Lower leg skin (tissue), 4 donors: ENCODE data around the gene LGR6. TPM values are rescaled to one million over a fixed set of nuclear protein-coding genes. Genes with fewer than 3 reads are reported as not detected.

Experiments used
- DNase-seq, 2 donors: peaks; one replicate each; pipeline ENCODE4 v3.0.0-alpha.2; 2019; ENCODE audit warnings: low spot score in 2 of 2
- H3K4me3 ChIP-seq: fragments of 200-600 bp; sonication (generic); 2 replicates; pipeline ENCODE4 v1.5.1; 2017; ENCODE audit warnings: mild to moderate bottlenecking, low read depth; ENCODE audit not compliant: poor library complexity, severe bottlenecking
- POLR2A ChIP-seq, 2 donors: fragments of 450-650 bp; IDR thresholded peaks; one replicate each; pipeline ENCODE4 v1.6.1; 2016 to 2017; ENCODE audit warnings: antibody characterized with exemption in 2 of 2, mild to moderate bottlenecking in 1 of 2, moderate library complexity in 1 of 2
- WGBS, 2 donors: methylation state at CpG; one replicate each; pipeline ENCODE4 v1.1.5; 2018; 5-methylcytosine and 5-hydroxymethylcytosine counted together
- intact Hi-C: fragments of 100-400 bp; cut with DNase I; formaldehyde crosslinking; loops from one replicate; pipeline ENCODE4 v1.15.0; 2023; ENCODE audit warnings: low total_unique reads
- total RNA-seq, 4 donors: library from RNA; depleted of rRNA; stranded (reverse); fragments of >200 nt; gene quantifications; one replicate each; pipeline ENCODE4 v1.1.0, GENCODE V29; 2016
- TF ChIP-seq, protein P1 (sequence below), 3 donors: fragments of 450-650 bp; IDR thresholded peaks; one replicate each; pipeline ENCODE4 v1.5.1; 2016; ENCODE audit warnings: antibody characterized with exemption in 3 of 3, mild to moderate bottlenecking in 3 of 3, moderate library complexity in 2 of 3

Gene LGR6
- total RNA-seq, 4 donors from 2014 or later = 0.39 to 4.4 (median 1.8) TPM

DNA sequence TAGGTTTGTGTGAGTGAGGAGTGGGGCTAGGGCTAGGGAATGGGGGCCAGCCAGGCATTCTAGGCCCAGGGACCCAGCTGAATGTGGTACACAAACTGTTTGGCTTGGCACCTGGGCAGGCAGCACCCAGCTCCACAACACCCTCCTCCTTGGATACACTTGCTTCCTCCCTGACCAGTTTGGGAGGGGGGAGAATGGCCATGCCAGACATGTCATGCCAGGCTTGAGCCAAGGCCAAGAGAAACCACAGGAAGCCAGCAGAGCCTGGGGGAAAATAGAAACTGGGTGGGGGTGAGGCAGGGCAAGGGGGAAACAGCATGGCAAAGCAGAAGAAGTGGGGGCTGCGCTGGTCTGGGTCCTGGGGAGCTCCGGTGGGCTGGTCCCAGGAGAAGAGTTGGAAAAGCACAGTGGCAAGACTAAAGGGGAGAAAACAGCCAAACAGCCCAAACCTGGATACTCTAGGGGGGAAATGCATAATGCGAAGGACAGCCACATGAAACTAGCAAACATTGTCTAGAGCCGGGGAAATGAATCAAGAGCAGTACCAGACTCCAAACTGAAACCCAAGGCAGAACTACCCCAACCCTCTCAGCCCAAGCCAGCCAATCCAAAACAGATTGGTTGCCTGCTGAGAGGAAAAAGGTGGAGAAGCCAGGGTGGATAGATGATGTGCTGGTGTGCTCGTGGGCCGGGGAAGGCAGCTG lies 47.9 kb downstream of the LGR6 start:
- TF ChIP-seq POLR2A (IDR thresholded peaks at IDR 0.05) = no peak
- TF ChIP-seq, protein P1, sequence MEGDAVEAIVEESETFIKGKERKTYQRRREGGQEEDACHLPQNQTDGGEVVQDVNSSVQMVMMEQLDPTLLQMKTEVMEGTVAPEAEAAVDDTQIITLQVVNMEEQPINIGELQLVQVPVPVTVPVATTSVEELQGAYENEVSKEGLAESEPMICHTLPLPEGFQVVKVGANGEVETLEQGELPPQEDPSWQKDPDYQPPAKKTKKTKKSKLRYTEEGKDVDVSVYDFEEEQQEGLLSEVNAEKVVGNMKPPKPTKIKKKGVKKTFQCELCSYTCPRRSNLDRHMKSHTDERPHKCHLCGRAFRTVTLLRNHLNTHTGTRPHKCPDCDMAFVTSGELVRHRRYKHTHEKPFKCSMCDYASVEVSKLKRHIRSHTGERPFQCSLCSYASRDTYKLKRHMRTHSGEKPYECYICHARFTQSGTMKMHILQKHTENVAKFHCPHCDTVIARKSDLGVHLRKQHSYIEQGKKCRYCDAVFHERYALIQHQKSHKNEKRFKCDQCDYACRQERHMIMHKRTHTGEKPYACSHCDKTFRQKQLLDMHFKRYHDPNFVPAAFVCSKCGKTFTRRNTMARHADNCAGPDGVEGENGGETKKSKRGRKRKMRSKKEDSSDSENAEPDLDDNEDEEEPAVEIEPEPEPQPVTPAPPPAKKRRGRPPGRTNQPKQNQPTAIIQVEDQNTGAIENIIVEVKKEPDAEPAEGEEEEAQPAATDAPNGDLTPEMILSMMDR (IDR thresholded peaks at IDR 0.05) = no peak
- intact Hi-C loops = no loop called here
- no peak overlapping the region for H3K4me3 ChIP-seq
- peak in 1 of 2 donors; percentile 77 for DNase-seq
- WGBS, 2 donors = 64 to 70% methylated on average over 6 of the region's 6 CpGs

DNA sequence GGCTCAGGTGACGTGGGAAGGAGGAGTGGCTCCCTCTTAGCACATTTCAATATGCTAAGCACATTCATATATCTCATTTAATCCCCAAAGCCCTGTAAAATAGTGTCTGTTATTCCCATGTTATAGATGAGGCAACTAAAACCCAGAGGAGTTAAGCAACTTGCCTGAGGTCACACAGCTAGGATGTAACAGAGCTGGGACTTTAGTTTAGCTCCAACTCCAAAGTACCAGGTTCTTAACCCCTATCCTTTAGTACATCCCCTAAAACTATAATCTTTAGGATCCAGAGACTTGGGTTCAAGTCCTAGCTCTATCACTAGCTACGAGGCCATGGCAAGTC lies 48.5 kb downstream of the LGR6 start:
- intact Hi-C loops = no loop called here
- DNase-seq = no peak
- H3K4me3 ChIP-seq = no peak overlapping the region
- TF ChIP-seq POLR2A (IDR thresholded peaks at IDR 0.05) = no peak
- TF ChIP-seq, protein P1 (IDR thresholded peaks at IDR 0.05) = no peak
- WGBS, 2 donors = 74 to 75% methylated on average over 2 of the region's 2 CpGs

DNA sequence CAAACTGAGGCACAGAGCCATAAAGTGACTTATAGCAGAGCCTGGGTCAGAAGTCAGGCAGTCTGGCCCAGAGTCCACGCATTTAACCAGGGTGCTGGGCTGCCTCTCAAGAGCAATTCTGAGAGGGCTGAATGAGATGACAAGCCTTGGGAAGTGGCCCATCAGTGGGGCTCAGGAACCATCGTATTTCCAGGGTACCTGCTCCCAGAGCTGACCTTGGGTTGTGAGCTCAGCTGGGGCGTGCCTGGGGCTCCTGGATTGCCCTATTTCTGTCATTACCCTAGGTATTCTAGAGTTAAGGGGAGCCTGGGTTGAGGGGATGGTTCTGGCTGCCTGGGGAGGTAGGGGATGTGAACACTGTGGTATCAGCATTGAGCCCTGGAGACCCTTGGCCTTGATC lies 49.4 kb downstream of the LGR6 start:
- H3K4me3 ChIP-seq = no peak overlapping the region
- DNase-seq = no peak
- intact Hi-C loops = no loop called here
- no peak for TF ChIP-seq POLR2A (IDR thresholded peaks at IDR 0.05)
- TF ChIP-seq, protein P1 (IDR thresholded peaks at IDR 0.05) = no peak
- 89 to 91% methylated on average over 3 of the region's 3 CpGs for WGBS, 2 donors

DNA sequence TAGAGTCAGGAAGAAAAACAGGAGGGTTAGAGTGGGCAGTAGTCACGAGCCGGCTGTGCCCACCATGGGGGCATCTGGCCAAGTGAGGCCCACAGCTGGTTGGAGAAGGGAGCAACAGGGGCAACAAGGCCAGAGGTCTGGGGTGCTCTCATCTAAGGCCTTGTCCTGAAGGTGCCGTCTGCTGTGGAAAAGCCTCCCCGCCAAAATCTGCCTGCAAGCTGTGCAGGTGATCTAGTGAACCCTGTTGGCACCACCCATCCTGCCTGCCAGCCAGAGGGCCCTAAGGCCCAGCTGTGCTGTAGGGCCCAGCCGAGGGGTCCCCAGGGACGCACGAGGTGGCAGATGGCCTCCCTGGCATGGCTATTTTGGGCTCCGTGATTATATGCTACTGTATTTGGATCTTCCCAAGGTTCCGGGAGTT lies 51.3 kb downstream of the LGR6 start:
- TF ChIP-seq, protein P1 (IDR thresholded peaks at IDR 0.05) = no peak
- no peak for TF ChIP-seq POLR2A (IDR thresholded peaks at IDR 0.05)
- DNase-seq = peak in 1 of 2 donors; percentile 74
- no peak overlapping the region for H3K4me3 ChIP-seq
- intact Hi-C loops = no loop called here
- WGBS, 2 donors = 81 to 87% methylated on average over 9 of the region's 9 CpGs

DNA sequence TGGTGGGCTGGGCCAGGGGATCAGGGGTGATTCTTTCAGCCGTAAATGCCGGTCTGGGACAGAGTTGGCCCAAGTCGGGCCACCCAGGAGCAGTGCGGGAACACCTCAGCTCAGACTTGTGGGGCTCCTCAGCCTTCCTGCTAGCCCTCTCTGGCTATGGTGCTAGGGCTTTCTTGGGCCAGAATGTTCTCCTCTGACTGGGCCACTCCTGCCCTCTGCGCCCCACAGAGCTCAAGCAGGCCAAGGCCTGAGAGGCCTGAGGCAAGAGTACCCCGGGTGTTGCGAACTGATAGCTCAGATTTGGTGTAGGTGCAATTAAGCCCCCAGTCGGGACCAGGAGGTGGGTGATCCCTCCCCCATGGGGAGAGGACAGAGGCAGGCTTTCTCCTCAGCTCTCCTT lies 51.8 kb downstream of the LGR6 start:
- no peak overlapping the region for H3K4me3 ChIP-seq
- DNase-seq = peak in 1 of 2 donors; percentile 61
- 94% methylated on average over 5 to 8 of the region's 8 CpGs for WGBS, 2 donors
- TF ChIP-seq, protein P1 (IDR thresholded peaks at IDR 0.05) = no peak
- TF ChIP-seq POLR2A (IDR thresholded peaks at IDR 0.05) = no peak
- intact Hi-C loops = no loop called here

DNA sequence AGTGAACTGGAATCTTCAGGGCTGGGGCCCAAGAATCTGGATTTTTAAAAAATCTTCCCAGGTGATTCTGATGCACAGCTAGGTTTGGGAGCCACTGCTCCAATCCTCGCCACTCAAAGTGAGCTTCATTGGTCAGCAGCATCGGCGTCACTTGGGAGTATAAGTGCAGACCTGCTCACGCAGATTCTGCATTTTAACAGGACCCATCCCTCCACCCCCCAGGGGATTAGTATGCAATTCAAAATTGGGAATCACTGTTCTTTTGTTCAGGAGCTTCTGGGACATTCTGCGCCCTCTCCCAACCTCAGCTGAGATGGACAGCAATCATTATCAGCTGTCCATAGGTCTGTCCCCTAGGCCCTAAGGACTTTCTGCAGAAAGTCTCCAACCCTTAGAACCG lies 53.5 kb downstream of the LGR6 start:
- TF ChIP-seq POLR2A (IDR thresholded peaks at IDR 0.05) = no peak
- TF ChIP-seq, protein P1 (IDR thresholded peaks at IDR 0.05) = no peak
- DNase-seq = peak in 1 of 2 donors; percentile 54
- H3K4me3 ChIP-seq = no peak overlapping the region
- 87 to 94% methylated on average over 6 of the region's 6 CpGs for WGBS, 2 donors
- intact Hi-C loops = no loop called here
